Measurements from ENCODE around the gene MIP.
"Not testable (repeated sequence)": the region's sequence is repeated elsewhere in the genome, so short reads cannot be mapped to it uniquely, and the experiment has no call there.

Gene MIP

GRCh38 chr12:56461235-56462159, 7.0 kb upstream of the MIP start:
- Histone ChIP-seq H3K9ac (ENCODE audit: low read length) (no peak overlapping the region), H3K4me1 (ENCODE audit: insufficient read depth, low read length) (peaks cover 3% of the 10 kb centered on the region), H3K9me3 (ENCODE audit: low read length) (no peaks in the 10 kb centered on the region), H3K27me3 (ENCODE audit: control insufficient read depth in 1 of 2, insufficient read depth in 2 of 2, low read length in 2 of 2) (no peaks in the 10 kb centered on the region), H3K27ac (ENCODE audit: low read depth, low read length) (no peak overlapping the region), H3K4me3 (ENCODE audit: low read depth in 1 of 2, low read length in 2 of 2) (no peak overlapping the region), H3K36me3 (ENCODE audit: insufficient read depth, low read length) (no peaks in the 10 kb centered on the region)

- Histone ChIP-seq H3K27me3 (ENCODE audit: control insufficient read depth in 1 of 2, insufficient read depth in 2 of 2, low read length in 2 of 2) (no peaks in the 10 kb centered on the region), H3K4me3 (ENCODE audit: low read depth in 1 of 2, low read length in 2 of 2) (no peak overlapping the region), H3K4me1 (ENCODE audit: insufficient read depth, low read length) (no peaks in the 10 kb centered on the region), H3K36me3 (ENCODE audit: insufficient read depth, low read length) (no peaks in the 10 kb centered on the region), H3K9ac (ENCODE audit: low read length) (no peak overlapping the region), H3K9me3 (ENCODE audit: low read length) (no peaks in the 10 kb centered on the region), H3K27ac (ENCODE audit: low read depth, low read length) (no peak overlapping the region)
These were observed 3.4 kb upstream of the MIP start for GRCh38 chr12:56457817-56458216.

GRCh38 chr12:56451147-56451546, 3.3 kb downstream of the MIP start:
- H3K36me3 ChIP-seq (ENCODE audit: insufficient read depth, low read length) = no peaks in the 10 kb centered on the region
- H3K27ac ChIP-seq (ENCODE audit: low read depth, low read length) = no peak overlapping the region
- no peak overlapping the region for H3K9ac ChIP-seq (ENCODE audit: low read length)
- no peak overlapping the region for H3K4me3 ChIP-seq (ENCODE audit: low read depth in 1 of 2, low read length in 2 of 2)
- no peaks in the 10 kb centered on the region for H3K27me3 ChIP-seq (ENCODE audit: control insufficient read depth in 1 of 2, insufficient read depth in 2 of 2, low read length in 2 of 2)
- no peaks in the 10 kb centered on the region for H3K9me3 ChIP-seq (ENCODE audit: low read length)
- H3K4me1 ChIP-seq (ENCODE audit: insufficient read depth, low read length) = peaks cover 5% of the 10 kb centered on the region

- H3K4me3 ChIP-seq (ENCODE audit: low read depth in 1 of 2, low read length in 2 of 2) = no peak overlapping the region
- H3K27ac ChIP-seq (ENCODE audit: low read depth, low read length) = no peak overlapping the region
- no peaks in the 10 kb centered on the region for H3K36me3 ChIP-seq (ENCODE audit: insufficient read depth, low read length)
- peaks cover 5% of the 10 kb centered on the region for H3K4me1 ChIP-seq (ENCODE audit: insufficient read depth, low read length)
- no peaks in the 10 kb centered on the region for H3K9me3 ChIP-seq (ENCODE audit: low read length)
- no peak overlapping the region for H3K9ac ChIP-seq (ENCODE audit: low read length)
- no peaks in the 10 kb centered on the region for H3K27me3 ChIP-seq (ENCODE audit: control insufficient read depth in 1 of 2, insufficient read depth in 2 of 2, low read length in 2 of 2)
These were observed 4.2 kb downstream of the MIP start for GRCh38 chr12:56450241-56450640.

- Histone ChIP-seq H3K27ac (ENCODE audit: low read depth, low read length) (peak overlapping the region; percentile 81), H3K9me3 (ENCODE audit: low read length) (no peaks in the 10 kb centered on the region), H3K9ac (ENCODE audit: low read length) (peak overlapping the region; percentile 94), H3K4me3 (ENCODE audit: low read depth in 1 of 2, low read length in 2 of 2) (peak overlapping the region; percentile 55 to 91), H3K27me3 (ENCODE audit: control insufficient read depth in 1 of 2, insufficient read depth in 2 of 2, low read length in 2 of 2) (no peaks in the 10 kb centered on the region), H3K4me1 (ENCODE audit: insufficient read depth, low read length) (peaks cover 5% of the 10 kb centered on the region), H3K36me3 (ENCODE audit: insufficient read depth, low read length) (no peaks in the 10 kb centered on the region)
These were observed 4.9 kb downstream of the MIP start for GRCh38 chr12:56449622-56449984.

GRCh38 chr12:56448860-56449621, 5.4 kb downstream of the MIP start, which contains the start of gene TIMELESS:
Gene TIMELESS, minus strand, starts transcription at chr12:56449426. Its CDS starts 15,256 bp downstream, at chr12:56434170.
- peaks cover 5% of the 10 kb centered on the region for H3K4me1 ChIP-seq (ENCODE audit: insufficient read depth, low read length)
- H3K4me3 ChIP-seq (ENCODE audit: low read depth in 1 of 2, low read length in 2 of 2) = peak within 1 kb of the TSS; percentile 55 to 91
- no peaks in the 10 kb centered on the region for H3K27me3 ChIP-seq (ENCODE audit: control insufficient read depth in 1 of 2, insufficient read depth in 2 of 2, low read length in 2 of 2)
- H3K36me3 ChIP-seq (ENCODE audit: insufficient read depth, low read length) = no peaks in the 10 kb centered on the region
- peak within 1 kb of the TSS; percentile 94 for H3K9ac ChIP-seq (ENCODE audit: low read length)
- no peaks in the 10 kb centered on the region for H3K9me3 ChIP-seq (ENCODE audit: low read length)
- peak within 1 kb of the TSS; percentile 81 for H3K27ac ChIP-seq (ENCODE audit: low read depth, low read length)

- H3K4me3 ChIP-seq (ENCODE audit: low read depth in 1 of 2, low read length in 2 of 2); H3K36me3 ChIP-seq (ENCODE audit: insufficient read depth, low read length); H3K9ac ChIP-seq (ENCODE audit: low read length); H3K9me3 ChIP-seq (ENCODE audit: low read length); H3K4me1 ChIP-seq (ENCODE audit: insufficient read depth, low read length); H3K27me3 ChIP-seq (ENCODE audit: control insufficient read depth in 1 of 2, insufficient read depth in 2 of 2, low read length in 2 of 2); H3K27ac ChIP-seq (ENCODE audit: low read depth, low read length): not testable (repeated sequence)
These were observed 11.2 kb downstream of the MIP start for GRCh38 chr12:56443208-56443607.

- no peaks in the 10 kb centered on the region for H3K27me3 ChIP-seq (ENCODE audit: control insufficient read depth in 1 of 2, insufficient read depth in 2 of 2, low read length in 2 of 2)
- H3K9ac ChIP-seq (ENCODE audit: low read length) = no peak overlapping the region
- H3K9me3 ChIP-seq (ENCODE audit: low read length) = no peaks in the 10 kb centered on the region
- no peaks in the 10 kb centered on the region for H3K4me1 ChIP-seq (ENCODE audit: insufficient read depth, low read length)
- no peak overlapping the region for H3K27ac ChIP-seq (ENCODE audit: low read depth, low read length)
- H3K36me3 ChIP-seq (ENCODE audit: insufficient read depth, low read length) = no peaks in the 10 kb centered on the region
- H3K4me3 ChIP-seq (ENCODE audit: low read depth in 1 of 2, low read length in 2 of 2) = no peak overlapping the region
These were observed 16.9 kb downstream of the MIP start for GRCh38 chr12:56437430-56438176.

- Histone ChIP-seq H3K4me3 (ENCODE audit: low read depth in 1 of 2, low read length in 2 of 2) (no peak overlapping the region), H3K27ac (ENCODE audit: low read depth, low read length) (no peak overlapping the region), H3K4me1 (ENCODE audit: insufficient read depth, low read length) (no peaks in the 10 kb centered on the region), H3K36me3 (ENCODE audit: insufficient read depth, low read length) (no peaks in the 10 kb centered on the region), H3K9me3 (ENCODE audit: low read length) (no peaks in the 10 kb centered on the region), H3K9ac (ENCODE audit: low read length) (no peak overlapping the region), H3K27me3 (ENCODE audit: control insufficient read depth in 1 of 2, insufficient read depth in 2 of 2, low read length in 2 of 2) (no peaks in the 10 kb centered on the region)
These were observed 19.6 kb downstream of the MIP start for GRCh38 chr12:56434828-56435227.

- no peaks in the 10 kb centered on the region for H3K4me1 ChIP-seq (ENCODE audit: insufficient read depth, low read length)
- H3K9ac ChIP-seq (ENCODE audit: low read length) = no peak overlapping the region
- no peaks in the 10 kb centered on the region for H3K36me3 ChIP-seq (ENCODE audit: insufficient read depth, low read length)
- H3K27ac ChIP-seq (ENCODE audit: low read depth, low read length) = no peak overlapping the region
- no peaks in the 10 kb centered on the region for H3K27me3 ChIP-seq (ENCODE audit: control insufficient read depth in 1 of 2, insufficient read depth in 2 of 2, low read length in 2 of 2)
- H3K4me3 ChIP-seq (ENCODE audit: low read depth in 1 of 2, low read length in 2 of 2) = no peak overlapping the region
- H3K9me3 ChIP-seq (ENCODE audit: low read length) = no peaks in the 10 kb centered on the region
These were observed 22.6 kb downstream of the MIP start for GRCh38 chr12:56431850-56432249.

GRCh38 chr12:56431288-56431687, 23.2 kb downstream of the MIP start:
- Histone ChIP-seq H3K4me3 (ENCODE audit: low read depth in 1 of 2, low read length in 2 of 2) (no peak overlapping the region), H3K36me3 (ENCODE audit: insufficient read depth, low read length) (no peaks in the 10 kb centered on the region), H3K27me3 (ENCODE audit: control insufficient read depth in 1 of 2, insufficient read depth in 2 of 2, low read length in 2 of 2) (no peaks in the 10 kb centered on the region), H3K9ac (ENCODE audit: low read length) (no peak overlapping the region), H3K27ac (ENCODE audit: low read depth, low read length) (no peak overlapping the region), H3K4me1 (ENCODE audit: insufficient read depth, low read length) (no peaks in the 10 kb centered on the region), H3K9me3 (ENCODE audit: low read length) (no peaks in the 10 kb centered on the region)

Measured in muscle layer of colon (tissue), 2 donors.